ENCODE data around the gene LIN37.

DNA sequence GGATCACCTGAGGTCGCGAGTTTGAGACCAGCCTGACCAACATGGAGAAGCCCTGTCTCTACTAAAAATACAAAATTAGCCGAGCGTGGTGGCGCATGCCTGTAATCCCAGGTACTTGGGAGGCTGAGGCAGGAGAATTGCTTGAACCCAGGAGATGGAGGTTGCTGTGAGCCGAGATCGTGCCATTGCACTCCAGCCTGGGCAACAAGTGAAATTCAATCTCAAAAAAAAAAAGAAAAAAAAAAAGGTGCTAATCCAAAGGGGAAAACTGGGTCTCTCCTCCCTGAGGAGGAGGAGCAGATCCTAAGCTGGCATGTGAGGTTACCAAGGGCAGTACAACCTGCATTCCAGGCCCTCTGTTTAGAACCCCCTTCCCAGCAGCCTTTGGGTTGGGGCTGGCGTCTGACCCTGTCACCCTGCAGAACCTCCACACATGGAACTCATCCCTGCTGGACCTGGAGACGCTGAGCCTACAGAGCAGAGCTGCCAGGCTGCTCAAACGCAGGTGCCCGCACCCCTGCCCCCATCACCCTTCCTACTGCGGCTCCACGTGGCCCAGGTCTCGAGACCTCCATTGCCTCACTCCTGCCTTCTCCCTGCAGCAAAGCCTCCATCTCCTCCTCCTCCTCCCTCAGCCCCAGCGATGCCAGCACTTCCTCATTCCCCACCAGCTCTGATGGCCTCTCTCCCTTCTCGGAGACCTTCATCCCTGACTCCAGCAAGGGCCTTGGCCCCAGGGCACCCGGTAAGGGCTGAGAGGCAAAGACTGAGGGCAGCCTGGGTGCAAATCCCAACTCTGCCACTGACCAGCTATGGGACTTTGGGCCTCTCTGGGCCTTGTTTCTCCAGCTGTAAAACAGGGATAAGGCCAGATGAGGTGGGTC lies 16.3 kb downstream of the LIN37 start:
- TF ChIP-seq, protein P1, sequence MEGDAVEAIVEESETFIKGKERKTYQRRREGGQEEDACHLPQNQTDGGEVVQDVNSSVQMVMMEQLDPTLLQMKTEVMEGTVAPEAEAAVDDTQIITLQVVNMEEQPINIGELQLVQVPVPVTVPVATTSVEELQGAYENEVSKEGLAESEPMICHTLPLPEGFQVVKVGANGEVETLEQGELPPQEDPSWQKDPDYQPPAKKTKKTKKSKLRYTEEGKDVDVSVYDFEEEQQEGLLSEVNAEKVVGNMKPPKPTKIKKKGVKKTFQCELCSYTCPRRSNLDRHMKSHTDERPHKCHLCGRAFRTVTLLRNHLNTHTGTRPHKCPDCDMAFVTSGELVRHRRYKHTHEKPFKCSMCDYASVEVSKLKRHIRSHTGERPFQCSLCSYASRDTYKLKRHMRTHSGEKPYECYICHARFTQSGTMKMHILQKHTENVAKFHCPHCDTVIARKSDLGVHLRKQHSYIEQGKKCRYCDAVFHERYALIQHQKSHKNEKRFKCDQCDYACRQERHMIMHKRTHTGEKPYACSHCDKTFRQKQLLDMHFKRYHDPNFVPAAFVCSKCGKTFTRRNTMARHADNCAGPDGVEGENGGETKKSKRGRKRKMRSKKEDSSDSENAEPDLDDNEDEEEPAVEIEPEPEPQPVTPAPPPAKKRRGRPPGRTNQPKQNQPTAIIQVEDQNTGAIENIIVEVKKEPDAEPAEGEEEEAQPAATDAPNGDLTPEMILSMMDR (IDR thresholded peaks at IDR 0.05), result no peak
- TF ChIP-seq POLR2A (IDR thresholded peaks at IDR 0.05), result no peak
